Activated CD8-positive, alpha-beta memory T cell treated with anti-CD3 and anti-CD28 coated beads for 48 hours (primary cell): ENCODE data around the gene CDH15.
"Not testable (repeated sequence)": the region's sequence is repeated elsewhere in the genome, so short reads cannot be mapped to it uniquely, and the experiment has no call there.

ENCODE experiments used
- DNase-seq, 3 experiments: peaks; one replicate each; pipeline ENCODE4 v3.0.0-alpha.2; 2020; ENCODE audit warnings: low read depth in 2 of 3, low spot score in 2 of 3

CDH15 gene

DNA sequence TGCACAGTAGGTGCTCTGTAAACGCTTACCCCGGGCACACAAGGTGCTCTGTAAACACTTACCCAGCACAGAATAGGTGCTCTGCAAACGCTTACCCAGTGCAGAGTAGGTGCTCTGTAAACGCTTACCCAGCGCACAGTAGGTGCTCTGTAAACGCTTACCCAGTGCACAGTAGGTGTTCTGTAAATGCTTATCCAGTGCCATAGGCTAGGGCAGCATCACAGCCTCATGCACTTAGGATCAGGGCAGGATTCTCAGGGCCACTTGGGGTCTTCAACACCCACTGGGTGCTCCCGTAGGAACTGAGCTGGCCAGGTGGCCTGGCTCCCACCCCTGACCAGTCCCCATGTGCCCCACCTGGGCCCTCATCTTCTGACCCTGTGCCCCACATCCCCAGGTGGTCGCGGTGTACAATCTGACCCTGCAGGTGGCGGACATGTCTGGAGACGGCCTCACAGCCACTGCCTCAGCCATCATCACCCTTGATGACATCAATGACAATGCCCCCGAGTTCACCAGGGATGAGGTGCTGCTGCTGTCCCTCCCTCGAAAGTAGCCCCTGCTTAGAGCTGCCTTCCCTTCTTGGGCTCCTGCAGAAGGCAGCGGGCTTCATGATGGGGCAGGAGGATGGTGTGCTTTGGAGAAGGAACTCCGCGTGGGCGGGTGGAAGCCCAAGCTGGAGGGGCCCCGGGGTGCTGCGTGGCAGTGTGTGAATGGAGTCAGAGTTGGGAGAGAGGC lies 15.7 kb downstream of the CDH15 start:
- no peak for DNase-seq

DNA sequence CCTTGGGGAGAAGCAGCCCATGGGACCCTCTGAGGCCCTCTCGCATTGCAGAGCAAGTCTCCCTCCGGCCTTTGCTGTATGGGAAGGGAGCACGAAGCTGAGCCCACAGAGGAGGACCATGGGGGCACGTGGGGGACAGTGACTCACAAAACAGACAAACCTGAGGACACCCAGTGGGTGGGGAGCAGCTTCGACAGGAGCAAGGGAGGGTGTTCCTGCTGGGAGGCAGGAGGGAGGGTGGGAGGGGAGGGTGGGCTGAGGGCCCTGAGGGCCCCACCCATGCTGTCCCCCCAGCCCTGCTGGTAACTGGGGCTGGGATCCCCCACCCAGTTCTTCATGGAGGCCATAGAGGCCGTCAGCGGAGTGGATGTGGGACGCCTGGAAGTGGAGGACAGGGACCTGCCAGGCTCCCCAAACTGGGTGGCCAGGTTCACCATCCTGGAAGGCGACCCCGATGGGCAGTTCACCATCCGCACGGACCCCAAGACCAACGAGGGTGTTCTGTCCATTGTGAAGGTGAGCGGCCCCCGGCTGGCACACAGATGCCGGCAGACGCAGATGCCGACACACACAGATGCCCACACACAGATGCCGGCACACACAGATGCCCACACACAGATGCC lies 16.3 kb downstream of the CDH15 start:
- DNase-seq: no peak

DNA sequence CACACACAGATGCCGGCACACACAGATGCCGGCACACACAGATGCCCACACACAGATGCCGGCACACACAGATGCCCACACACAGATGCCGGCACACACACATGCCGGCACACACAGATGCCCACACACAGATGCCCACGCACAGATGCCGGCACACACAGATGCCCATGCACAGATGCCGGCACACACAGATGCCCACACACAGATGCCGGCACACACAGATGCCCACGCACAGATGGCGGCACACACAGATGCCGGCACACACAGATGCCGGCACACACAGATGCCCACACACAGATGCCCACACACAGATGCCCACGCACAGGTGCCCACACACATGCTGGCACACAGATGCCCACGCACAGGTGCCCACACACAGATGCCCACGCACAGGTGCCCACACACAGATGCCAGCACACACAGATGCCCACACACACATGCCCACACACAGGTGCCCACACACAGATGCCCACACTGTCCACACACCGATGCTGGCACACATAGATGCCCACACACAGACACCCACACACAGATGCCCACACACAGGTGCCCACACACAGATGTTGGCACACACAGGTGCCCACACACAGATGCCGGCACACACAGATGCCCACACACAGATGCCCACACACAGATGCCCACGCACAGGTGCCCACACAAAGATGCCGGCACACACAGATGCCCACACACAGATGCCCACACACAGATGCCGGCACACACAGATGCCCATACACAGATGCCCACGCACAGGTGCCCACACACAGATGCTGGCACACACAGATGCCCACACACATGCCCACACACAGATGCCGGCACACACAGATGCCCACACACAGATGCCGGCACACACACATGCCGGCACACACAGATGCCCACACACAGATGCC lies 17.2 kb downstream of the CDH15 start:
- not testable (repeated sequence) for DNase-seq

DNA sequence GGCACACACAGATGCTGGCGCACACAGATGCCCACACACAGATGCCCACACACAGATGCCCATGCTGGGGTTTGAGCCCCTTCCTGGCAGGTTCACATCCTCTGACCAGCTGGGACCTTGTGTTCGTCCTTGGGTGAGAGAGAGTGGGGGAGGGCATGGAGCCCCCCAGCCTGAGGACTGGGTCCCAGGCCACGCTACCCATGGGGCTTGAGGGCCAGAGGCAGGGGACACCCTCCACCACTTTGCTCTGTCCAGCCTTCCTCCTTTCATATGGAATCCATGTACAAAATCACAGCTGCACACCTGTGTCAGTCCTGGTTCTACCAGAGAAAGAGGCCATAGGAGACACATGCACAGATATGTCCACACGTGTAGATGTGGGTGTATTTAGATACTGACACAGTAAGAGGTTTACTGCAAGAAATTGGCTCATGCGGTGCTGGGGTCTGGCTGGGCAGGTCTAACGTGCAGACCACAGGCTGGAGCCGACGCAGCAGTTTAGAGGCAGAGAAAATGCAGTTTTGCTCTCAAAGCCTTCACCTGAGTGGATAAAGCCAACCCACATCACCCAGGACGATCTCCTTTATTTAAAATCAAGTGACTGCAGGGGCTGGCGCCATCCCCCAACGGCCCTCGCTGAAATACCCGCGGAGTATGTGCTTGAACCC lies 17.9 kb downstream of the CDH15 start:
- DNase-seq: no peak

DNA sequence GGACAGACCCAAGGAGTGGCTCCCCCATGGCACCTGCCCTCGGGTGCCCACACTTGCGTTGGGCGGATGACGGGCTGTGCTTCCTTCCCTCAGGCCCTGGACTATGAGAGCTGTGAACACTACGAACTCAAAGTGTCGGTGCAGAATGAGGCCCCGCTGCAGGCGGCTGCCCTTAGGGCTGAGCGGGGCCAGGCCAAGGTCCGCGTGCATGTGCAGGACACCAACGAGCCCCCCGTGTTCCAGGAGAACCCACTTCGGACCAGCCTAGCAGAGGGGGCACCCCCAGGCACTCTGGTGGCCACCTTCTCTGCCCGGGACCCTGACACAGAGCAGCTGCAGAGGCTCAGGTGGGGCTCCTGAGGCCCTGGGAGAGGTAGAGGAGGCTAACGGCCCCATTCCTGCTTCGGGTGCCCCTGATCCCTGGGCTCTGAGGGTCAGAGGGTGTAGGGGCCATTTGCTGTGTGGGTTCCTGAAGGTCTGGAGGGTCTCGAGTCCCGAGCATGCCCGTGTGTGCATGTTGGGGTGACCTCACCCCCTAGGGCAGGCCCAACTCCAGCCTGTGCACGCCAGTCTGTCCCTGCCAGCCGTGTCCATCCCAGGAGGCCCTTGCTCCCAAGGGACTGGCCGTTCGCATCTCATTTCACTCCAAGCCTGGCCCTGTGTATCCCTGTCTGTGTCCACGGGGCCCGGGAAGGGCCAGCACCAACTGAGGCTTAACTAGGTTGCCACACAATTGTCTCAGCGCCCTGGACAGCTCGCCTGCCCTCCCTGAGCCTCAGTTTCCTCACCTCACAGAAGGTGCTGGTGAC lies 18.8 kb downstream of the CDH15 start:
- no peak for DNase-seq

DNA sequence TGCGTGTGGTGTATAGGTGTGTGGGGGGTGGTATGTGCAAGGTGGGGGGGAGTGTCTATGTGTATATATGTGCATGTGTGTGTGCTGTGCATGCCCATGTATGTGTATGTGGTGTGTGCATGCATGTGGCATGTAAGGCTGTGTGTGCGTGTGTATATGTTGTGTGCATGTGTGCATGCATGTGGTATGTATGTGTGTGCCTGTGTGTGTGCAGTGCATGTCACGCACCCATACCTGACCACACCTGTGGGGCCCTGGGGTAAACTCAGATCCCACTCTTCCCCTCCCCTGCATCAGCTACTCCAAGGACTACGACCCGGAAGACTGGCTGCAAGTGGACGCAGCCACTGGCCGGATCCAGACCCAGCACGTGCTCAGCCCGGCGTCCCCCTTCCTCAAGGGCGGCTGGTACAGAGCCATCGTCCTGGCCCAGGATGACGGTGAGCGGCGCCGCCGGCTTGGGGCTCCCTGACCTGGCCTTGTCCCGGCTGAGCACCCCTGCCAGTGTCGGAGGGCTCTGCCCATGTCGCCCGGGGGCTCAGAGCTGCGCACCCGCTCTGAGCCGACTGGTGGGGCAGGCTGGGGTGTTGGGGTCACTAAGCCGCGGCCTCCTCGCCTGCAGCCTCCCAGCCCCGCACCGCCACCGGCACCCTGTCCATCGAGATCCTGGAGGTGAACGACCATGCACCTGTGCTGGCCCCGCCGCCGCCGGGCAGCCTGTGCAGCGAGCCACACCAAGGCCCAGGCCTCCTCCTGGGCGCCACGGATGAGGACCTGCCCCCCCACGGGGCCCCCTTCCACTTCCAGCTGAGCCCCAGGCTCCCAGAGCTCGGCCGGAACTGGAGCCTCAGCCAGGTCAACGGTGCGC lies 19.7 kb downstream of the CDH15 start:
- DNase-seq: no peak

DNA sequence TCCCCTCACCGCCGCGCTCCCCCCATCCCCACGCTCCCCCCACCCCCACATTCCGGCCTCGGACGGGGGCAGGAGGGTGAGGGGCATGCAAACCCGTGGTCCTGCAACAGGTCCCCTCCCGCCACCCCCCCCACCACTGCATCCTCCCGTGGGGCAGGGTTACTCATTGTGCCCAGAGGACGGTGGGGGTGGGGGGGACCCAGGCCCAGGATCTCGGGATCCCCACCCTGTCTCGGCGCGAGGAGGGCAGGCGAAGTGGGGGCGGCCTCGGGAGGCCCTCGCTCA lies 20.3 kb downstream of the CDH15 start:
- DNase-seq: no peak

DNA sequence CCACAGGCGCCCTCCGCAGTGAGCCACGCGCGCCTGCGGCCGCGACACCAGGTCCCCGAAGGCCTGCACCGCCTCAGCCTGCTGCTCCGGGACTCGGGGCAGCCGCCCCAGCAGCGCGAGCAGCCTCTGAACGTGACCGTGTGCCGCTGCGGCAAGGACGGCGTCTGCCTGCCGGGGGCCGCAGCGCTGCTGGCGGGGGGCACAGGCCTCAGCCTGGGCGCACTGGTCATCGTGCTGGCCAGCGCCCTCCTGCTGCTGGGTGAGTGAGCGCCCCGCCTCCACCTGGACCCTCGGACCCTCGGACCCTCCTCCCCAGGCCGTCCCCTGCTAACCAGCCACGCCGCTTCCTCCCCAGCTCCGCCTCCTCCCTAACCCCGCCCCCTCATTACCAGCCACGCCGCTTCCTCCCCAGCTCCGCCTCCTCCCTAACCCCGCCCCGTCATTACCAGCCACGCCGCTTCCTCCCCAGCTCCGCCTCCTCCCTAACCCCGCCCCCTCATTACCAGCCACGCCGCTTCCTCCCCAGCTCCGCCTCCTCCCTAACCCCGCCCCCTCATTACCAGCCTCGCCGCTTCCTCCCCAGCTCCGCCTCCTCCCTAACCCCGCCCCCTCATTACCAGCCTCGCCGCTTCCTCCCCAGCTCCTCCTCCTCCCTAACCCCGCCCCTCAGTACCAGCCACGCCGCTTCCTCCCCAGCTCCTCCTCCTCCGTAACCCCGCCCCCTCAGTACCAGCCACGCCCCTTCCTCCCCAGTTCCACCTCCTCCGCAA lies 20.8 kb downstream of the CDH15 start:
- peak in 1 of 3 experiments; percentile 57 for DNase-seq

DNA sequence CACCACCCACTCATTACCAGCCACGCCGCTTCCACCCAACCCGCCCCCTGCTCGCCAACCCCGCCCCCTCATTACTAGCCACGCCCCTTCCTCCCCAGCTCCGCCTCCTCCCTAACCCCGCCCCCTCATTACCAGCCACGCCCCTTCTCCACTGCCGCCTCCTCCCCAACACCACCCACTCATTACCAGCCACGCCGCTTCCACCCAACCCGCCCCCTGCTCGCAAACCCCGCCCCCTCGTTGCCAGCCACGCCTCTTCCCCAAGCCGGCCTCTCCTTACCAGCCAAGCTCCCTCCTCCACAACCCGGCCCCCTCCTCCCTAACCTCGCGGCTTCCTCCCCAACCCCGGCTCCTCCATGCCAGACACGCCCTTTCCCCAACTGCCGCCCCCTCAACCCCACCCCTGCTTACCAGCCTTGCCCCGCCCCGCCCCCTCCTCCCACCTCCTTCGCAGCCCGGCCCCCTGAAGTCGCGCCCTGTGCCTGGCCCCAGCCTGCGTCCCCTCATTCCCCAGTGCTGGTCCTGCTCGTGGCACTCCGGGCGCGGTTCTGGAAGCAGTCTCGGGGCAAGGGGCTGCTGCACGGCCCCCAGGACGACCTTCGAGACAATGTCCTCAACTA lies 21.5 kb downstream of the CDH15 start:
- DNase-seq: peak in 1 of 3 experiments; percentile 65

DNA sequence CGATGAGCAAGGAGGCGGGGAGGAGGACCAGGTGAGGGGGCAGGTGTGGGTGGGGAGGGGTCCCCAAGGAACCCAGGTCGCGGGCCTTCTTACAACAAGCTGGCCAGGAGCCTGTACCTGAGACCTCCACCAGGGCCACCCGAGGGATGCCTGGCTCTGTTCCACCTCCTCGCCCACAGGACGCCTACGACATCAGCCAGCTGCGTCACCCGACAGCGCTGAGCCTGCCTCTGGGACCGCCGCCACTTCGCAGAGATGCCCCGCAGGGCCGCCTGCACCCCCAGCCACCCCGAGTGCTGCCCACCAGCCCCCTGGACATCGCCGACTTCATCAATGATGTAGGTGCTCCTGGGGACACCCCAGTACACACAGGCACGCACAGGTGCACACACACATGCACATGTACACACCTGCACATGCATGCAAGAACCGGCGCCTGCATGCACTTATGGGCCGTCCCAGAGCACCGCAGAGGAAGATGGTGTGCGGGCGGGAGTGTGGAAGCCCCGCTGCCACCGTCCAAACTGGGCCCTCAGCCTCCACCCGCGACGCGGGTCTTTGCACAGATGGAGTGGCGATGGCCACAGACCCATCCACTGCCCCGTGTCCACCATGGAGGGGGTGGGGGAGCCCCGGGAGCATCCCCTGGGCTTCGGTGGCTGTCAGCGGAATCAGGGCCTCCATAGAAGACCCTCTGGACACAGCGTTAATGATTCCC lies 22.2 kb downstream of the CDH15 start:
- DNase-seq: no peak

DNA sequence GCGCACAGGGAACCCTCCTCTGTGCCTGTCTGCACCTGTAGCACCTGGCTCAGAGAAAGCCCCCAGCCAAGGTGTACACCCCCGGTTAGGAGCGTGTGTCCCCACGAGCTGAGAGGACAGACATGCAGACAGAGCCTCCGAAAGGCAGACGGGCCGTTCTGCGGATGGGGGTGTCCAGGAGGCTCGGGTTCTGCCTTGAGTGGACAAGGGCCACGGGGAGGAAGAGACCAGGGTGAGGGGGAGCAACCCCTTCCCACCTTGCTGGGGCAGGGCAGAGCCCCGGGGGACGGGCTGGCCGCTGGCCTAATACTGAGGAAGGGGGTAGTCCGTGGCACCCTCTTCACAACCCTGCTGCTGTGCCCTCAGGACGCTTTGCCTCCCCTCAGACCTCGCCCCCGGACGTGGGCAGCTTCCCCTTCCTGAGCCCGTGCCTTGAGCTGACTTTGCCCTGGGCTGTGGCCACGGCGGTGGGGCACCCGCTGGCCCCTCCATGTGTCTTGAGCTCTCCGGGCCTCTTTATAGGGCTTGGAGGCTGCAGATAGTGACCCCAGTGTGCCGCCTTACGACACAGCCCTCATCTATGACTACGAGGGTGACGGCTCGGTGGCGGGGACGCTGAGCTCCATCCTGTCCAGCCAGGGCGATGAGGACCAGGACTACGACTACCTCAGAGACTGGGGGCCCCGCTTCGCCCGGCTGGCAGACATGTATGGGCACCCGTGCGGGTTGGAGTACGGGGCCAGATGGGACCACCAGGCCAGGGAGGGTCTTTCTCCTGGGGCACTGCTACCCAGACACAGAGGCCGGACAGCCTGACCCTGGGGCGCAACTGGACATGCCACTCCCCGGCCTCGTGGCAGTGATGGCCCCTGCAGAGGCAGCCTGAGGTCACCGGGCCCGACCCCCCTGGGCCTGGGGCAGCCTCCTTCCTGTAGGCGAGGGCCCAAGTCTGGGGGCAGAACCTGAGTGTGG lies 23.1 kb downstream of the CDH15 start:
- DNase-seq: no peak

DNA sequence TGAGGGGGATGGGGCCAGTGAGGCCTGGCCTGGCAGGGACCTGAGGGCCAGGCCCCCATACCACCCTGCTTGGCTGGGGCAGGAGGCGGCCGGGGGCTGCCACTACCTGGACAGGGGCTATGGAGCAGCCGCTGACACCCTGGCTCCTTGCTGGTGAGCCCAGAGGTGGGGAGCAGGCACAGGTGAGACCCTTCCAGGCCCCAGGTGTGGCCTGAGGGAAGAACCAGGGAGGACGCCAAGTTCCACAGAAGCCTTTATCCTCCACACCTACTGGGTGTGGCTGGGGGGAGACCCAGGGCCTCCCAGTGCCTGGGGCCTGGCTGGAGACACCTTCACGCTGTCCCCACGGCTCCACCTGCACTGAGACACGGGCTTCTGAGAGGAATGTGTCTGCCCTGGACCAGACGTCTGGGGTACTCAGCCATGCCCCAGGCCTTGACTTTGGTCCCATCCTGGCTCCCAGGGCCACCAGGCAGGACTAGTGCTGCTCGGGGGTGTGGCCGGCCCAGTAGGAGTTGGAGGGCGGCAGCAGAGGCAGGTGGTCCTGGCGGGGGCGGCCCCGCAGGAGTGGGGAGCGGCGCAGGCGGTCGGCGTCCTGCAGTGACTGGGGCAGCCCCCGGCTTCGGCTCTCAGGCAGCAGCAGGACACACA lies 24.1 kb downstream of the CDH15 start:
- DNase-seq: no peak

DNA sequence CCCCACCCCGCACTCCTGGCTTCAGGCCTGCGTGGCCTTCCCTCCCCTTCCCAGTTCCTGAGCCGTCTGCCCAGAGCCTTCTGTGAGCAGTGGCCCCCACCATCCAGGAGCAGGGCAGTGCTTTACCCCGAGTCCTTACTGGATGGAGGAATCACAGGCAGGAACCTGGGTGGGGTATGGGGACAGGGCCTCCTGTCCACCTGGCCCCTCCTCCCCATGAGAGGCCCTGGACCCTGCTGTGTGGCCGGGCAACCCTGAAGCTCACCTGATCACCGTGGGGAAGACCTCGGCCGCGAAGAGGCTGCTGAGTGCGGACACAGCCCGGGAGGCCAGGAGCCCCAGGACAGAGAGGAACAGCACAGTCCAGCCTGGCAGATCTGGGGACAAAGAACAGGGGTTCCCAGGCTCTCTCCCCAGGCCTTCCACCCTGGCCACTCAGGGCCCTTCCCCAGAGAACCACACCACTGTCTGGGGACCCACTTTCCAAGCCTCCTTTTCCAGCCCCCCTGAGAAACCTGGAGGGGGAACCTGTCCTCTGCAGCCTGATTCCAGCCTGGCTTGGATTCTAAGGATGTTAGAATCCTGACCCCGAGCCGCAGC lies 25.6 kb downstream of the CDH15 start:
- no peak for DNase-seq

DNA sequence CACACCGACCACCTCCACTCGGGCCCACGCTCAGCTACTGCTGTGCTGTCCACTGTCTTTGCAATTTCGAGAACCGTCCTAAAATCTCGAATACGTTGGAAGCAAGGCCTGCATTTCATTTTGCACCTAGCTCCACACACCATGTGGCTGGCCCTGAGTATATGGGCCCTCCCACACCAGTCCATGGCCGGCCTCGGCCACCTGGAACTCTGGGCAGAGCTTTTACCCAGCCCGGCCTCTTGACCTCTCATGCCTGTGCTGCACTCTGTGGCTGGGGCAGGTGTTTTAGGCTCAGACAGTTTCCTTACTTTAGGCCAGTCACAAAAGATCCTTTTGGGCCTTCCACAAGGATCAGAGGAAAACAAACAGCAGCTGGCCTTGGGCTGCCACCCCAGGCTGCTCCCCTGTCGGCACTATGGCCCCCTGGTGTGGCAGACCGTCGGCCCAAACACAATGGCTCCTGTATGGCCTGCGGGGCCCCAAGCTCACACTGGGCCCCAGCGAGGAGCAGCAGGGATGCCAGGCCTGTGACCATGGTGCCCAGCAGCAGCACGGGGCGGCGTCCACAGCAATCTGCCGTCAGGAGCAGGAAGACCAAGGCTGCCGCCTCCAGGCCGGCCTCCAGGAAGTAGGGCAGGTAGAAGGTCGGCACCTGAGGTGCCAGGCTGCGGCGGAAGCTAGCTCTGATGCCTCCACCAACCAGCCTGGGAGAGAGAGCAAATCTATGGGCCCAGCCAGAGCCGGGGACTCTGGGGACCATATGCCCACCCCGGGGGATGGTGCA lies 26.3 kb downstream of the CDH15 start:
- no peak for DNase-seq
